NCI-H2081 treated with DMSO at 0.1 percent for 48 hours (cell line): ENCODE data around the gene CMTR1.

Experiments
- DNase-seq: peaks from one replicate; lab custom pipeline; 2025; lab: John Stamatoyannopoulos, UW

The CMTR1 gene

GRCh38 chr6:37477656-37478435, 44.8 kb downstream of the CMTR1 start:
- DNase-seq, result no peak

GRCh38 chr6:37478827-37479226, 45.8 kb downstream of the CMTR1 start:
- no peak for DNase-seq

GRCh38 chr6:37479266-37479854, 46.3 kb downstream of the CMTR1 start:
- no peak for DNase-seq

- DNase-seq, result no peak
These were observed 47.2 kb downstream of the CMTR1 start for GRCh38 chr6:37480118-37480736.

GRCh38 chr6:37480951-37481534, 48.0 kb downstream of the CMTR1 start:
- DNase-seq, result no peak

GRCh38 chr6:37481711-37482605, 48.9 kb downstream of the CMTR1 start:
- no peak for DNase-seq

- DNase-seq, result no peak
These were observed 49.7 kb downstream of the CMTR1 start for GRCh38 chr6:37482606-37483251.

GRCh38 chr6:37483252-37483901, 50.4 kb downstream of the CMTR1 start:
- no peak for DNase-seq

- DNase-seq, result no peak
These were observed 51.1 kb downstream of the CMTR1 start for GRCh38 chr6:37483917-37484785.

- DNase-seq, result no peak
These were observed 51.8 kb downstream of the CMTR1 start for GRCh38 chr6:37484786-37485170.

GRCh38 chr6:37485291-37485702, 52.3 kb downstream of the CMTR1 start:
- no peak for DNase-seq

GRCh38 chr6:37486121-37486839, 53.3 kb downstream of the CMTR1 start:
- no peak for DNase-seq

- no peak for DNase-seq
These were observed 54.8 kb downstream of the CMTR1 start for GRCh38 chr6:37487591-37488380.

- DNase-seq, result no peak
These were observed 55.5 kb downstream of the CMTR1 start for GRCh38 chr6:37488476-37488875.

- DNase-seq, result no peak
These were observed 56.8 kb downstream of the CMTR1 start for GRCh38 chr6:37489697-37490336.

GRCh38 chr6:37490536-37491170, 57.6 kb downstream of the CMTR1 start:
- DNase-seq, result no peak

- DNase-seq, result no peak
These were observed 58.3 kb downstream of the CMTR1 start for GRCh38 chr6:37491171-37491829.
